ENCODE results near the gene CD63. TPM values are rescaled to one million over a fixed set of nuclear protein-coding genes. Genes with fewer than 3 reads are reported as not detected.

CD63 gene
- total RNA-seq, 3 donors from 2014 or later = 540 to 910 (median 777) TPM

DNA sequence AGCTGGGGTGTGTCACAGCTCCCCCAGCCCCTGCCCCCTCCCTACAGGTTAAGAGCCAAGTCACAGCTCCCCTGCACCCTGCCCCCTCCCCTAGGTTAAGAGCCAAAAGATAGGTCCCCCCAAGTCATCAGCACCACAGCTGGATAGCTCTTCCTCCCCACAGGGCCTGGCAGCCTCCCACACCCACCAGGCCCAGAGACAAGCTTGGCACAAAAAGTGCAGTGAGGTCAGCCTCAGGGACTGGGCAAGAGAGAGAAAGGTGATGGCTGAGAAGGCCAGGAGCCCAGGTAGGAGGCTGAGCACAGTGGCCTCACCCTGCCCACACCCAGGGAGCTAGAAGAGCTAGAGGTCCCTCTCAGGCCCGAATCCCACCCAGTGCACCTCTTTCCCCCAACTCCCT, 29.8 kb downstream of the CD63 start:
- Histone ChIP-seq H3K27me3 (no peaks in the 10 kb centered on the region), H3K4me1 (no peaks in the 10 kb centered on the region), H3K36me3 (no peaks in the 10 kb centered on the region), H3K9me3 (no peaks in the 10 kb centered on the region), H3K4me3 (no peak overlapping the region), H3K27ac (no peak overlapping the region)
- TF ChIP-seq POLR2AphosphoS5 (IDR thresholded peaks at IDR 0.05) (no peak), POLR2A (IDR thresholded peaks at IDR 0.05) (no peak)
- TF ChIP-seq, protein P1, sequence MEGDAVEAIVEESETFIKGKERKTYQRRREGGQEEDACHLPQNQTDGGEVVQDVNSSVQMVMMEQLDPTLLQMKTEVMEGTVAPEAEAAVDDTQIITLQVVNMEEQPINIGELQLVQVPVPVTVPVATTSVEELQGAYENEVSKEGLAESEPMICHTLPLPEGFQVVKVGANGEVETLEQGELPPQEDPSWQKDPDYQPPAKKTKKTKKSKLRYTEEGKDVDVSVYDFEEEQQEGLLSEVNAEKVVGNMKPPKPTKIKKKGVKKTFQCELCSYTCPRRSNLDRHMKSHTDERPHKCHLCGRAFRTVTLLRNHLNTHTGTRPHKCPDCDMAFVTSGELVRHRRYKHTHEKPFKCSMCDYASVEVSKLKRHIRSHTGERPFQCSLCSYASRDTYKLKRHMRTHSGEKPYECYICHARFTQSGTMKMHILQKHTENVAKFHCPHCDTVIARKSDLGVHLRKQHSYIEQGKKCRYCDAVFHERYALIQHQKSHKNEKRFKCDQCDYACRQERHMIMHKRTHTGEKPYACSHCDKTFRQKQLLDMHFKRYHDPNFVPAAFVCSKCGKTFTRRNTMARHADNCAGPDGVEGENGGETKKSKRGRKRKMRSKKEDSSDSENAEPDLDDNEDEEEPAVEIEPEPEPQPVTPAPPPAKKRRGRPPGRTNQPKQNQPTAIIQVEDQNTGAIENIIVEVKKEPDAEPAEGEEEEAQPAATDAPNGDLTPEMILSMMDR (IDR thresholded peaks at IDR 0.05) = no peak
- intact Hi-C loops (cut with DNase I; ENCODE audit: low total_unique reads) = no loop called here
- peak in 1 of 2 donors; percentile 20 for DNase-seq (ENCODE audit: low spot score in 2 of 2)

GRCh38 chr12:55698241-55698955, 30.4 kb downstream of the CD63 start:
- no peaks in the 10 kb centered on the region for H3K9me3 ChIP-seq
- intact Hi-C loops (cut with DNase I; ENCODE audit: low total_unique reads) = no loop called here
- H3K27ac ChIP-seq = no peak overlapping the region
- H3K36me3 ChIP-seq = no peaks in the 10 kb centered on the region
- peak in 1 of 2 donors; percentile 40 for DNase-seq (ENCODE audit: low spot score in 2 of 2)
- no peaks in the 10 kb centered on the region for H3K4me1 ChIP-seq
- H3K27me3 ChIP-seq = no peaks in the 10 kb centered on the region
- TF ChIP-seq POLR2AphosphoS5 (IDR thresholded peaks at IDR 0.05) = no peak
- no peak for TF ChIP-seq POLR2A (IDR thresholded peaks at IDR 0.05)
- TF ChIP-seq, protein P1 (IDR thresholded peaks at IDR 0.05) = no peak
- no peak overlapping the region for H3K4me3 ChIP-seq

DNA sequence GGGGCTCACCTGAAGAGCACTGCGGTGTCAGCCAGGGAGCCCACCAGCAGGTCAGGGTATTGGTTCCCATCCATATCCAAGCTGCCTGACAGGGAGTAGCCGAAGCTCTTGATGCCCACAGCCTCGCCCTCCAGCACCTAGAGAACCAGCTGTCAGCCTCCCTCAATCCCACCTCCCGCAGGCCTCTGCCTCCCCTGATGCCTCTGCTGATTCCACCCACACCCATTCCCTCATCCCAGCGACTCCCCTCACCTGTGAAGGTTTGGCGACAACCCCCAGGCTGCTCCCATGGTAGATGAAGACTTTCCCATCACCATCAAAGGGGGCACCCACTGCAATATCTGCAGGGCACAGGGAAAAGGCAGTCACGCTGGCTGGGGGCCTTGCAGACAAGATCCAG, 31.1 kb downstream of the CD63 start:
- peak in 1 of 2 donors; percentile 15 for DNase-seq (ENCODE audit: low spot score in 2 of 2)
- intact Hi-C loops (cut with DNase I; ENCODE audit: low total_unique reads) = no loop called here
- no peaks in the 10 kb centered on the region for H3K36me3 ChIP-seq
- H3K27ac ChIP-seq = no peak overlapping the region
- no peaks in the 10 kb centered on the region for H3K4me1 ChIP-seq
- no peaks in the 10 kb centered on the region for H3K9me3 ChIP-seq
- no peaks in the 10 kb centered on the region for H3K27me3 ChIP-seq
- H3K4me3 ChIP-seq = no peak overlapping the region
- TF ChIP-seq POLR2AphosphoS5 (IDR thresholded peaks at IDR 0.05) (no peak), POLR2A (IDR thresholded peaks at IDR 0.05) (no peak)
- TF ChIP-seq, protein P1 (IDR thresholded peaks at IDR 0.05) = no peak

GRCh38 chr12:55696796-55697462, 31.9 kb downstream of the CD63 start:
- no peaks in the 10 kb centered on the region for H3K27me3 ChIP-seq
- H3K36me3 ChIP-seq = no peaks in the 10 kb centered on the region
- intact Hi-C loops (cut with DNase I; ENCODE audit: low total_unique reads) = no loop called here
- TF ChIP-seq, protein P1 (IDR thresholded peaks at IDR 0.05) = no peak
- TF ChIP-seq POLR2A (IDR thresholded peaks at IDR 0.05) (no peak), POLR2AphosphoS5 (IDR thresholded peaks at IDR 0.05) (no peak)
- H3K4me3 ChIP-seq = no peak overlapping the region
- H3K9me3 ChIP-seq = no peaks in the 10 kb centered on the region
- H3K4me1 ChIP-seq = no peaks in the 10 kb centered on the region
- peak in 1 of 2 donors; percentile 49 for DNase-seq (ENCODE audit: low spot score in 2 of 2)
- no peak overlapping the region for H3K27ac ChIP-seq

DNA sequence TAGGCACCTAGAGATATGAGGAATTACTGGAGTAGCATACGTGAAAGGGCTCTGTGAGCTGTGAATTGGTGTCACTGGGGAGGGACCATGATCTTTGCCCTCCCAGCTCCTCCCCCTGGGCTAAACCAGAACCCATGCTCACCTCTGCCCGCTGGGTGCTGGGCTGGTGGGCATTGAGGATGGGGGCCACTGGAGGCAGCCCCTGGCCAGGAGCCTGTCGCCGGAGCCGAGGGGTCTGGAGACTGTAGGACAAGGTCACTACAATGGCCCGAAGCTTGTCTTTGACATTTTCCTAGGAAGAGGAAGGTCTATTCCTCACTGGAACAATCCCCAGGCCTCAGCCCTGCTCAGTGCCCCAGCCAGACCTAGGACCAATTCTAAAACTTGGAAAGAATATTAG, 32.7 kb downstream of the CD63 start:
- Histone ChIP-seq H3K4me1 (no peaks in the 10 kb centered on the region), H3K27me3 (no peaks in the 10 kb centered on the region), H3K9me3 (no peaks in the 10 kb centered on the region), H3K36me3 (no peaks in the 10 kb centered on the region), H3K27ac (no peak overlapping the region), H3K4me3 (no peak overlapping the region)
- no peak for DNase-seq (ENCODE audit: low spot score in 2 of 2)
- intact Hi-C loops (cut with DNase I; ENCODE audit: low total_unique reads) = no loop called here
- TF ChIP-seq POLR2A (IDR thresholded peaks at IDR 0.05) = no peak
- TF ChIP-seq, protein P1 (IDR thresholded peaks at IDR 0.05) = no peak
- TF ChIP-seq POLR2AphosphoS5 (IDR thresholded peaks at IDR 0.05) = no peak

Measured in breast epithelium (tissue), 4 donors.